HCT116 (cell line): ENCODE data around the gene DDX3X. TPM values are rescaled to one million over a fixed set of nuclear protein-coding genes. Genes with fewer than 3 reads are reported as not detected.

Source experiments
- ATAC-seq: fragments of 200-7000 bp; cut with Tn5 transposase; 2 replicates; pipeline ENCODE4 v1.9.1; 2020; ENCODE audit warnings: mild to moderate bottlenecking, moderate library complexity
- BruUV-seq: library from RNA; stranded (reverse); fragments of 400-500 nt; replicated peaks from 2 replicates; lab custom pipeline; 2021; lab: Mats Ljungman, UMichigan
- CTCF ChIA-PET: fragments of 300-600 bp; sonication (Branson Sonifier 250); formaldehyde crosslinking; loops from one replicate; lab custom pipeline; 2021; ENCODE audit warnings: antibody characterized with exemption; lab: Charles Lee
- POLR2A ChIA-PET: fragments of 300-600, 350-600 bp; sonication (Branson Sonifier 250); formaldehyde crosslinking; loops from one replicate; lab custom pipeline; 2021; ENCODE audit warnings: antibody characterized with exemption; lab: Charles Lee
- RAD21 ChIA-PET, 2 experiments: fragments of 300-600 bp; sonication (Branson Sonifier 250); formaldehyde crosslinking; loops; one replicate each; lab custom pipeline; 2023; ENCODE audit warnings: low total read pairs in 2 of 2; ENCODE audit not compliant: uncharacterized antibody in 2 of 2, unreplicated experiment in 2 of 2, low non-redundant PET in 1 of 2; lab: Charles Lee
- DNase-seq: peaks from one replicate; pipeline ENCODE4 v3.0.0-alpha.2; 2010; ENCODE audit warnings: low read depth, low spot score
- H2AFZ ChIP-seq: fragments of 200-600 bp; shearing (Covaris generic), sonication (generic); 2 replicates; pipeline ENCODE4 v1.6.1; 2017; ENCODE audit warnings: low read depth, mixed run types, mixed read lengths, antibody characterized with exemption, low read length; ENCODE audit not compliant: poor library complexity, severe bottlenecking
- H3K27ac ChIP-seq: 2 replicates; pipeline ENCODE4 v1.5.1; 2012; ENCODE audit warnings: low read depth, low read length
- H3K27me3 ChIP-seq: fragments of 200-600 bp; sonication (generic); 2 replicates; pipeline ENCODE4 v1.6.1; 2016; ENCODE audit warnings: mixed run types, low read length, mixed read lengths; ENCODE audit not compliant: insufficient read depth
- H3K36me3 ChIP-seq, 2 experiments: fragments of 200-500 bp in 1 of 2; fragments of 200-600 bp in 1 of 2; sonication (Bioruptor generic) in 1 of 2; sonication (generic) in 1 of 2; 2 replicates each; pipeline versions ENCODE4 v1.5.1 to v1.6.1; 2014 to 2016; ENCODE audit warnings: low read length in 2 of 2, inconsistent platforms in 1 of 2, mixed read lengths in 1 of 2, mixed run types in 1 of 2; ENCODE audit not compliant: insufficient read depth in 2 of 2, control insufficient read depth in 1 of 2
- H3K4me1 ChIP-seq, 2 experiments: fragments of 200-600 bp in 1 of 2; sonication (generic) in 1 of 2; 2 replicates each; pipeline versions ENCODE4 v1.5.1 to v1.6.1; 2012 to 2017; ENCODE audit warnings: low read length in 2 of 2, inconsistent platforms in 1 of 2, mild to moderate bottlenecking in 1 of 2, mixed read lengths in 1 of 2, mixed run types in 1 of 2, moderate library complexity in 1 of 2; ENCODE audit not compliant: insufficient read depth in 2 of 2, control insufficient read depth in 1 of 2
- H3K4me2 ChIP-seq: fragments of 200-600 bp; sonication (generic); 2 replicates; pipeline ENCODE4 v1.6.1; 2017; ENCODE audit warnings: mixed run types, low read length, mixed read lengths
- H3K4me3 ChIP-seq, 2 experiments: fragments of 200-600 bp in 1 of 2; sonication (generic) in 1 of 2; replicated peaks in 1 of 2; 2 replicates each; pipeline ENCODE4 v1.5.1; 2011 to 2016; ENCODE audit warnings: low read length in 2 of 2, control low read depth in 1 of 2, low read depth in 1 of 2, mild to moderate bottlenecking in 1 of 2, mixed read lengths in 1 of 2, mixed run types in 1 of 2
- H3K79me2 ChIP-seq: fragments of 200-600 bp; sonication (generic); 2 replicates; pipeline ENCODE4 v1.6.1; 2017; ENCODE audit warnings: mild to moderate bottlenecking, mixed run types, low read length, moderate library complexity, mixed read lengths; ENCODE audit not compliant: insufficient read depth
- H3K9ac ChIP-seq: fragments of 200-600 bp; sonication (generic); 2 replicates; pipeline ENCODE4 v1.6.1; 2016; ENCODE audit warnings: low read length, mixed read lengths
- H3K9me2 ChIP-seq: fragments of 200-600 bp; sonication (generic), shearing (Covaris generic); 2 replicates; pipeline ENCODE4 v1.6.1; 2017; ENCODE audit warnings: mixed run types, mild to moderate bottlenecking, moderate library complexity; ENCODE audit not compliant: insufficient read depth
- H3K9me3 ChIP-seq, 2 experiments: fragments of 200-500 bp in 1 of 2; fragments of 200-600 bp in 1 of 2; sonication (Bioruptor generic) in 1 of 2; sonication (generic) in 1 of 2; 2 replicates each; pipeline ENCODE4 v1.6.1; 2014 to 2017; ENCODE audit warnings: low read length in 2 of 2, mixed read lengths in 2 of 2, inconsistent platforms in 1 of 2, low read depth in 1 of 2, mild to moderate bottlenecking in 1 of 2, mixed run types in 1 of 2, moderate library complexity in 1 of 2; ENCODE audit not compliant: control insufficient read depth in 1 of 2, insufficient read depth in 1 of 2
- H4K20me1 ChIP-seq: fragments of 200-600 bp; sonication (generic), shearing (Covaris generic); 2 replicates; pipeline ENCODE4 v1.6.1; 2017; ENCODE audit warnings: mixed run types, mild to moderate bottlenecking, moderate library complexity; ENCODE audit not compliant: insufficient read depth
- CEBPB ChIP-seq: IDR thresholded peaks from 2 replicates; pipeline ENCODE4 v1.6.1; 2012; ENCODE audit warnings: low read depth
- JUND ChIP-seq: IDR thresholded peaks from 2 replicates; pipeline ENCODE4 v1.6.1; 2012
- MAX ChIP-seq: IDR thresholded peaks from 2 replicates; pipeline ENCODE4 v1.6.1; 2012
- REST ChIP-seq: IDR thresholded peaks from 2 replicates; pipeline ENCODE4 v1.6.1; 2012; ENCODE audit warnings: low read depth
- SP1 ChIP-seq: IDR thresholded peaks from 2 replicates; pipeline ENCODE4 v1.6.1; 2012; ENCODE audit warnings: low read depth
- SRF ChIP-seq: IDR thresholded peaks from 2 replicates; pipeline ENCODE4 v1.6.1; 2012; ENCODE audit warnings: low read depth
- ZBTB33 ChIP-seq: IDR thresholded peaks from 2 replicates; pipeline ENCODE4 v1.6.1; 2011; ENCODE audit warnings: mild to moderate bottlenecking, low read length, moderate library complexity; ENCODE audit not compliant: insufficient replicate concordance; ENCODE audit errors: extremely low read depth
- ZFX ChIP-seq: fragments of 450-650 bp; IDR thresholded peaks from 2 replicates; pipeline ENCODE4 v1.6.1; 2017
- intact Hi-C: fragments of 100-400 bp; cut with micrococcal nuclease; formaldehyde crosslinking; loops from 2 replicates; pipeline ENCODE4 v1.10.0; 2022
- total RNA-seq: library from RNA; stranded (reverse); gene quantifications from one replicate; pipeline ENCODE4 v1.2.1, GENCODE V29; 2021; ENCODE audit not compliant: unreplicated experiment
- TF ChIP-seq, protein P1 (sequence below), 3 experiments: fragments of 200-600 bp in 1 of 3; sonication (generic) in 1 of 3; IDR thresholded peaks in 2 of 3; conservative IDR thresholded peaks in 1 of 3; 2 replicates each; pipeline ENCODE4 v1.5.1; 2012 to 2017; ENCODE audit warnings: low read depth in 2 of 3, low read length in 2 of 3, antibody characterized with exemption in 1 of 3, borderline replicate concordance in 1 of 3, control low read depth in 1 of 3, mild to moderate bottlenecking in 1 of 3, mixed read lengths in 1 of 3, mixed run types in 1 of 3, moderate library complexity in 1 of 3; ENCODE audit not compliant: insufficient read depth in 1 of 3

The DDX3X gene
- total RNA-seq, 1 experiment from 2014 or later, result 253 TPM

DNA sequence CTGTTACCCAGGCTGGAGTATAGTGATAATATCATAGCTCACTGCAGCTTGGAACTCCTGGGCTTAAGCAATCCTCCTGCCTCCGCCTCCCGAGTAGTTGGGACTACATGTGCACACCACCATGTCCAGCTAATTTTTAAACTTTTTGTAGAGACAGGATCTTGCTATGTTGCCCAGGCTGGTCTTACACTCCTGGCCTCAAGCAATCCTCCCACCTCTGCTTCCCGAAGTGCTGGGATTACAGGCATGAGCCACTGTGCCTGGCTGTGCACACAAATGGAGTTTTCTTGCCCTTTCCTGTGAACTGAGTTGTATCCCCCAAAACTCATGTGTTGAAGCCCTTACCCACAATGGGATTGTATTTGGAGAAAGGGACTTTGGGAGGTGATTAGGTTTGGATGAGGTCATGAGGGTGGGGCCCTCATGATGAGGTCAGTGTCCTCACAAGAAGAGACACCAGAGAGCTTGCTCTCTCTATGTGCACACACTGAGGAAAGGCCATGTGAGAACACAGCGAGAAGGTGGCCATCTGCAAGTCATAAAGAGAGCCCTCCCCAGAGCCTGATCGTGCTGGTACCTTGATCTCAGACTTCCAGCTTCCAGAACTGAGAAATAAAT is 40.1 kb downstream of the DDX3X start:
- H3K9ac ChIP-seq, result no peak overlapping the region
- H3K79me2 ChIP-seq, result no peaks in the 10 kb centered on the region
- no peaks in the 10 kb centered on the region for H3K27me3 ChIP-seq
- H3K9me3 ChIP-seq, result no peaks in the 10 kb centered on the region
- H3K4me3 ChIP-seq, result no peak overlapping the region
- ChIA-PET POLR2A (no interaction called here), CTCF (no interaction called here), RAD21 (no interaction called here)
- H4K20me1 ChIP-seq, result no peaks in the 10 kb centered on the region
- DNase-seq, result no peak
- ATAC-seq, result no peak
- BruUV-seq, result no TSS peak
- H3K36me3 ChIP-seq, result no peaks in the 10 kb centered on the region
- no peak overlapping the region for H2AFZ ChIP-seq
- no peaks in the 10 kb centered on the region for H3K9me2 ChIP-seq
- no peak overlapping the region for H3K4me2 ChIP-seq
- no peaks in the 10 kb centered on the region for H3K4me1 ChIP-seq
- intact Hi-C loops, result no loop called here
- TF ChIP-seq, protein P1, sequence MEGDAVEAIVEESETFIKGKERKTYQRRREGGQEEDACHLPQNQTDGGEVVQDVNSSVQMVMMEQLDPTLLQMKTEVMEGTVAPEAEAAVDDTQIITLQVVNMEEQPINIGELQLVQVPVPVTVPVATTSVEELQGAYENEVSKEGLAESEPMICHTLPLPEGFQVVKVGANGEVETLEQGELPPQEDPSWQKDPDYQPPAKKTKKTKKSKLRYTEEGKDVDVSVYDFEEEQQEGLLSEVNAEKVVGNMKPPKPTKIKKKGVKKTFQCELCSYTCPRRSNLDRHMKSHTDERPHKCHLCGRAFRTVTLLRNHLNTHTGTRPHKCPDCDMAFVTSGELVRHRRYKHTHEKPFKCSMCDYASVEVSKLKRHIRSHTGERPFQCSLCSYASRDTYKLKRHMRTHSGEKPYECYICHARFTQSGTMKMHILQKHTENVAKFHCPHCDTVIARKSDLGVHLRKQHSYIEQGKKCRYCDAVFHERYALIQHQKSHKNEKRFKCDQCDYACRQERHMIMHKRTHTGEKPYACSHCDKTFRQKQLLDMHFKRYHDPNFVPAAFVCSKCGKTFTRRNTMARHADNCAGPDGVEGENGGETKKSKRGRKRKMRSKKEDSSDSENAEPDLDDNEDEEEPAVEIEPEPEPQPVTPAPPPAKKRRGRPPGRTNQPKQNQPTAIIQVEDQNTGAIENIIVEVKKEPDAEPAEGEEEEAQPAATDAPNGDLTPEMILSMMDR (IDR thresholded peaks at IDR 0.05 in 2 of 3, conservative IDR thresholded peaks at IDR 0.05 in 1 of 3; ENCODE audit: borderline replicate concordance in 1 of 3, insufficient read depth in 1 of 3, low read depth in 2 of 3, low read length in 2 of 3), result no peak
- TF ChIP-seq SRF (no peak), SP1 (no peak), REST (no peak), JUND (no peak), CEBPB (no peak), ZFX (no peak), ZBTB33 (no peak), MAX (no peak)
- H3K27ac ChIP-seq, result no peak overlapping the region
